SK-N-SH (cell line): ENCODE measurements around the gene RRP8. TPM values are rescaled to one million over a fixed set of nuclear protein-coding genes. Genes with fewer than 3 reads are reported as not detected.

Experiments
- CTCF ChIA-PET: fragments of 300-600, 350-600 bp; formaldehyde crosslinking; extraction: SDS; loops from one replicate; lab custom pipeline; 2021; lab: Yijun Ruan, JAX
- POLR2A ChIA-PET: fragments of 350-600 bp; sonication (Branson Sonifier 250); formaldehyde crosslinking; extraction: SDS; loops from one replicate; lab custom pipeline; 2020; ENCODE audit warnings: antibody characterized with exemption, inconsistent platforms; lab: Yijun Ruan, JAX
- DNase-seq: peaks from one replicate; pipeline ENCODE4 v3.0.0; 2012
- H2AFZ ChIP-seq: fragments of 200-600 bp; sonication (generic); 2 replicates; pipeline ENCODE4 v1.8.1; 2016; ENCODE audit warnings: antibody characterized with exemption, mild to moderate bottlenecking, low read depth
- H3F3A ChIP-seq: fragments of 200-600 bp; sonication (generic); replicated peaks from 2 replicates; pipeline ENCODE3; 2016; ENCODE audit warnings: antibody characterized with exemption, mild to moderate bottlenecking; ENCODE audit not compliant: insufficient read depth
- H3K27ac ChIP-seq, 2 experiments: fragments of 200-500 bp in 1 of 2; fragments of 200-600 bp in 1 of 2; sonication (Bioruptor generic) in 1 of 2; sonication (generic), shearing (Covaris generic) in 1 of 2; 2 replicates each; pipeline versions ENCODE4 v1.5.1 to v1.6.1; 2014 to 2016; ENCODE audit warnings: low read depth in 2 of 2, inconsistent platforms in 1 of 2, low read length in 1 of 2, mild to moderate bottlenecking in 1 of 2, mixed read lengths in 1 of 2
- H3K27me3 ChIP-seq: fragments of 200-600 bp; sonication (generic), shearing (Covaris generic); 2 replicates; pipeline ENCODE4 v1.6.1; 2016; ENCODE audit warnings: mixed run types; ENCODE audit not compliant: insufficient read depth
- H3K36me3 ChIP-seq, 2 experiments: fragments of 200-500 bp in 1 of 2; fragments of 200-600 bp in 1 of 2; sonication (Bioruptor generic) in 1 of 2; sonication (generic) in 1 of 2; replicated peaks in 1 of 2; 2 replicates each; pipeline versions ENCODE3 to v1.5.1; 2014 to 2016; ENCODE audit warnings: low read length in 1 of 2, mild to moderate bottlenecking in 1 of 2; ENCODE audit not compliant: insufficient read depth in 2 of 2, control insufficient read depth in 1 of 2
- H3K4me1 ChIP-seq, 2 experiments: fragments of 200-500 bp in 1 of 2; fragments of 200-600 bp in 1 of 2; sonication (Bioruptor generic) in 1 of 2; sonication (generic), shearing (Covaris generic) in 1 of 2; 2 replicates each; pipeline versions ENCODE4 v1.5.1 to v1.6.1; 2014 to 2016; ENCODE audit warnings: low read depth in 1 of 2, low read length in 1 of 2, mixed run types in 1 of 2; ENCODE audit not compliant: insufficient read depth in 2 of 2, control insufficient read depth in 1 of 2
- H3K4me2 ChIP-seq: fragments of 200-600 bp; sonication (generic), shearing (Covaris generic); 2 replicates; pipeline ENCODE4 v1.6.1; 2017; ENCODE audit warnings: mixed run types
- H3K4me3 ChIP-seq, 2 experiments: fragments of 200-500 bp in 1 of 2; fragments of 200-600 bp in 1 of 2; sonication (Bioruptor generic) in 1 of 2; sonication (generic), shearing (Covaris generic) in 1 of 2; 2 replicates each; pipeline versions ENCODE4 v1.5.1 to v1.8.1; 2014 to 2016; ENCODE audit warnings: low read depth in 2 of 2, inconsistent platforms in 1 of 2, low read length in 1 of 2, mild to moderate bottlenecking in 1 of 2, mixed read lengths in 1 of 2, moderate library complexity in 1 of 2
- H3K79me2 ChIP-seq: fragments of 200-600 bp; sonication (generic); 2 replicates; pipeline ENCODE4 v1.8.1; 2017; ENCODE audit warnings: mild to moderate bottlenecking; ENCODE audit not compliant: insufficient read depth
- H3K9ac ChIP-seq: fragments of 200-600 bp; sonication (generic); 2 replicates; pipeline ENCODE4 v1.6.1; 2017; ENCODE audit warnings: mixed run types
- H3K9me2 ChIP-seq: fragments of 200-600 bp; sonication (generic); 2 replicates; pipeline ENCODE4 v1.6.1; 2017; ENCODE audit warnings: mixed run types
- H3K9me3 ChIP-seq: fragments of 200-600 bp; sonication (generic); 2 replicates; pipeline ENCODE4 v1.6.1; 2017; ENCODE audit warnings: mixed run types, mild to moderate bottlenecking, moderate library complexity
- H4K20me1 ChIP-seq: fragments of 200-600 bp; sonication (generic); 2 replicates; pipeline ENCODE4 v1.6.1; 2017; ENCODE audit warnings: mild to moderate bottlenecking, mixed run types; ENCODE audit not compliant: insufficient read depth
- CTCF ChIP-seq: fragments of 200-600 bp; sonication (generic); IDR thresholded peaks from 2 replicates; pipeline ENCODE4 v1.6.1; 2017; ENCODE audit warnings: antibody characterized with exemption, mild to moderate bottlenecking, moderate library complexity
- ELF1 ChIP-seq: IDR thresholded peaks from 2 replicates; pipeline ENCODE4 v1.4.0; 2012
- EP300 ChIP-seq, 2 experiments: IDR thresholded peaks; 2 replicates each; pipeline versions ENCODE4 v1.4.0 to v1.6.1; 2012; ENCODE audit warnings: borderline replicate concordance in 1 of 2, low read depth in 1 of 2, low read length in 1 of 2
- FOXJ3 ChIP-seq: sonication (generic); formaldehyde crosslinking; IDR thresholded peaks from 2 replicates; pipeline ENCODE4 v1.5.1; 2020; ENCODE audit warnings: mild to moderate bottlenecking, missing genetic modification reagents
- FOXM1 ChIP-seq: IDR thresholded peaks from 2 replicates; pipeline ENCODE4 v1.4.0; 2012; ENCODE audit warnings: low read depth, mild to moderate bottlenecking
- GATA2 ChIP-seq: sonication (generic); formaldehyde crosslinking; IDR thresholded peaks from 2 replicates; pipeline ENCODE4 v1.5.0; 2020; ENCODE audit warnings: mild to moderate bottlenecking, missing genetic modification reagents
- IRF3 ChIP-seq: fragments of 150-350 bp; IDR thresholded peaks from 2 replicates; pipeline ENCODE4 v1.6.1; 2016; ENCODE audit warnings: mild to moderate bottlenecking, low read depth, low read length
- MEF2A ChIP-seq: IDR thresholded peaks from 2 replicates; pipeline ENCODE4 v1.4.0; 2012; ENCODE audit warnings: low read depth, borderline replicate concordance
- MXI1 ChIP-seq: IDR thresholded peaks from 2 replicates; pipeline ENCODE4 v1.6.1; 2012; ENCODE audit warnings: mild to moderate bottlenecking, low read depth, low read length, improper control_type of control experiment
- POLR2AphosphoS5 ChIP-seq: IDR thresholded peaks from 2 replicates; pipeline ENCODE4 v1.6.1; 2012; ENCODE audit warnings: low read depth, low read length
- RAD21 ChIP-seq: IDR thresholded peaks from 2 replicates; pipeline ENCODE4 v1.6.1; 2012; ENCODE audit warnings: mild to moderate bottlenecking, low read length
- RCOR1 ChIP-seq: fragments of 150-350 bp; IDR thresholded peaks from 2 replicates; pipeline ENCODE4 v1.6.1; 2017; ENCODE audit warnings: antibody characterized with exemption, low read length
- RFX5 ChIP-seq: IDR thresholded peaks from 2 replicates; pipeline ENCODE4 v1.6.1; 2012; ENCODE audit warnings: mild to moderate bottlenecking, improper control_type of control experiment, low read length
- TAF1 ChIP-seq: IDR thresholded peaks from 2 replicates; pipeline ENCODE4 v1.6.1; 2012; ENCODE audit warnings: low read depth, mild to moderate bottlenecking, low read length, moderate library complexity, borderline replicate concordance
- TEAD4 ChIP-seq: IDR thresholded peaks from 2 replicates; pipeline ENCODE4 v1.4.0; 2012; ENCODE audit warnings: mild to moderate bottlenecking, borderline replicate concordance; ENCODE audit not compliant: insufficient read depth
- WGBS: methylation state at CpG from one replicate; pipeline ENCODE4 v1.1.6; 2017; ENCODE audit warnings: low lambda C conversion rate; 5-methylcytosine and 5-hydroxymethylcytosine counted together
- polyA plus RNA-seq, 3 experiments: library from polyadenylated mRNA; depleted of rRNA; stranded (reverse); fragments of >200 nt; gene quantifications; 2 replicates each; pipeline ENCODE4 v1.2.3, GENCODE V29; 2012
- TF ChIP-seq, protein P1 (sequence below): IDR thresholded peaks from 2 replicates; pipeline ENCODE4 v1.4.0; 2012; ENCODE audit warnings: low read depth
- TF ChIP-seq, protein P2 (sequence below): IDR thresholded peaks from 2 replicates; pipeline ENCODE4; 2012
- TF ChIP-seq, protein P3 (sequence below): IDR thresholded peaks from 2 replicates; pipeline ENCODE4 v1.4.0; 2012; ENCODE audit warnings: low read depth, borderline replicate concordance

The RRP8 gene
- polyA plus RNA-seq, 1 of the 3 experiments (the other 2 are of a cell fraction): 7.8 TPM

DNA sequence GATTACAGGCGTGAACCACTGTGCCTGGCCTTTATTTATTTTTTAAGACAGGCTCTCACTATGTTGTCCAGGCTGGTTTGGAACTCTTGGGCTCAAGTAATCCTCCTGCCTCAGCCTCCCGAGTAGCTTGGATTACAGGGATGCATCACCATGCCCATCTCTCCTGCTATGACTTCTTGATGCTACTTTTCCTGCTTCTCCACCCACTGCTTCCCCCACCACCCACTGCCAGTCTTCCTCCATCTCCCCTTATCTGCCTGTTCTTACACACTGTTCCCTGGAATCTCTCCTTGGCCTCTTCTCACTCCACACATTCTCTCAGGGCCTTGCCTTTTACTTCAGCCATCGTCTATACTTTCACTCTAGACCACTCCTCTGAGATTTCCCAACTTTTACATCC is 33.1 kb upstream of the RRP8 start:
- no peak for DNase-seq
- H3K4me3 ChIP-seq: no peak overlapping the region
- TF ChIP-seq, protein P1, sequence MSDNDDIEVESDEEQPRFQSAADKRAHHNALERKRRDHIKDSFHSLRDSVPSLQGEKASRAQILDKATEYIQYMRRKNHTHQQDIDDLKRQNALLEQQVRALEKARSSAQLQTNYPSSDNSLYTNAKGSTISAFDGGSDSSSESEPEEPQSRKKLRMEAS: no peak
- TF ChIP-seq GATA2 (no peak), RCOR1 (no peak), TEAD4 (no peak), CTCF (no peak), MEF2A (no peak), MXI1 (no peak), FOXJ3 (CRISPR knock-in tag) (no peak), RFX5 (no peak), IRF3 (no peak), RAD21 (no peak), TAF1 (no peak), FOXM1 (no peak), EP300 (IDR thresholded peaks at IDR 0.05; ENCODE audit: borderline replicate concordance in 1 of 2, low read depth in 1 of 2, low read length in 1 of 2) (no peak), POLR2AphosphoS5 (no peak), ELF1 (no peak)
- TF ChIP-seq, protein P2, sequence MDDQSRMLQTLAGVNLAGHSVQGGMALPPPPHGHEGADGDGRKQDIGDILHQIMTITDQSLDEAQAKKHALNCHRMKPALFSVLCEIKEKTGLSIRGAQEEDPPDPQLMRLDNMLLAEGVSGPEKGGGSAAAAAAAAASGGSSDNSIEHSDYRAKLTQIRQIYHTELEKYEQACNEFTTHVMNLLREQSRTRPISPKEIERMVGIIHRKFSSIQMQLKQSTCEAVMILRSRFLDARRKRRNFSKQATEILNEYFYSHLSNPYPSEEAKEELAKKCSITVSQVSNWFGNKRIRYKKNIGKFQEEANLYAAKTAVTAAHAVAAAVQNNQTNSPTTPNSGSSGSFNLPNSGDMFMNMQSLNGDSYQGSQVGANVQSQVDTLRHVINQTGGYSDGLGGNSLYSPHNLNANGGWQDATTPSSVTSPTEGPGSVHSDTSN: no peak
- TF ChIP-seq, protein P3, sequence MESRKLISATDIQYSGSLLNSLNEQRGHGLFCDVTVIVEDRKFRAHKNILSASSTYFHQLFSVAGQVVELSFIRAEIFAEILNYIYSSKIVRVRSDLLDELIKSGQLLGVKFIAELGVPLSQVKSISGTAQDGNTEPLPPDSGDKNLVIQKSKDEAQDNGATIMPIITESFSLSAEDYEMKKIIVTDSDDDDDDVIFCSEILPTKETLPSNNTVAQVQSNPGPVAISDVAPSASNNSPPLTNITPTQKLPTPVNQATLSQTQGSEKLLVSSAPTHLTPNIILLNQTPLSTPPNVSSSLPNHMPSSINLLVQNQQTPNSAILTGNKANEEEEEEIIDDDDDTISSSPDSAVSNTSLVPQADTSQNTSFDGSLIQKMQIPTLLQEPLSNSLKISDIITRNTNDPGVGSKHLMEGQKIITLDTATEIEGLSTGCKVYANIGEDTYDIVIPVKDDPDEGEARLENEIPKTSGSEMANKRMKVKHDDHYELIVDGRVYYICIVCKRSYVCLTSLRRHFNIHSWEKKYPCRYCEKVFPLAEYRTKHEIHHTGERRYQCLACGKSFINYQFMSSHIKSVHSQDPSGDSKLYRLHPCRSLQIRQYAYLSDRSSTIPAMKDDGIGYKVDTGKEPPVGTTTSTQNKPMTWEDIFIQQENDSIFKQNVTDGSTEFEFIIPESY: no peak
- no peaks in the 10 kb centered on the region for H3K9me2 ChIP-seq
- H3K36me3 ChIP-seq: peaks cover 0 to 5% of the 10 kb centered on the region in 2 experiments
- no peak overlapping the region for H3K27ac ChIP-seq
- H3K27me3 ChIP-seq: no peaks in the 10 kb centered on the region
- no peak overlapping the region for H3K4me2 ChIP-seq
- H2AFZ ChIP-seq: no peak overlapping the region
- no peaks in the 10 kb centered on the region for H4K20me1 ChIP-seq
- H3K4me1 ChIP-seq: peaks cover 0 to 20% of the 10 kb centered on the region in 2 experiments; a peak in 1 of 4 replicates
- no peaks in the 10 kb centered on the region for H3F3A ChIP-seq
- CTCF ChIA-PET: interaction anchor here (1.0 kb wide), 1 partner anchor 69 kb away, joined by 3 read pairs; no protein-coding TSS in a partner anchor
- H3K9ac ChIP-seq: no peak overlapping the region
- H3K79me2 ChIP-seq: no peaks in the 10 kb centered on the region
- POLR2A ChIA-PET: no interaction called here
- 75% methylated on average over 3 of the region's 3 CpGs for WGBS
- H3K9me3 ChIP-seq: no peaks in the 10 kb centered on the region
